ENCODE results near the gene MEF2C.

- TF ChIP-seq CTCF (IDR thresholded peaks at IDR 0.05; ENCODE audit: low read depth, low read length, missing input control) (no peak), JUND (IDR thresholded peaks at IDR 0.05) (no peak), MAX (IDR thresholded peaks at IDR 0.05) (no peak), SP1 (IDR thresholded peaks at IDR 0.05) (no peak)
Observed at GRCh38 chr5:88746438-88746882, 136.5 kb downstream of the MEF2C start.
